Breast epithelium (tissue), 4 donors: ENCODE results near the gene RHOH. TPM values are rescaled to one million over a fixed set of nuclear protein-coding genes. Genes with fewer than 3 reads are reported as not detected.

Experiments
- DNase-seq, 2 donors: peaks; one replicate each; pipeline ENCODE4 v3.0.0-alpha.2; 2019; ENCODE audit warnings: low spot score in 2 of 2
- H3K27ac ChIP-seq, 2 donors: fragments of 200-600 bp; sonication (generic) in 1 of 2; one replicate each; pipeline ENCODE4 v1.5.1; 2016 to 2019; ENCODE audit warnings: mild to moderate bottlenecking in 1 of 2
- H3K27me3 ChIP-seq, 2 donors: fragments of 200-600 bp; sonication (generic) in 1 of 2; one replicate each; pipeline versions ENCODE4 v1.5.1 to v1.6.0; 2017 to 2019; ENCODE audit warnings: control low read depth in 1 of 2, mild to moderate bottlenecking in 1 of 2
- H3K36me3 ChIP-seq: fragments of 200-600 bp; one replicate; pipeline ENCODE4 v1.5.1; 2019
- H3K4me1 ChIP-seq, 2 donors: fragments of 200-600 bp; sonication (generic); one replicate each; pipeline ENCODE4 v1.5.1; 2016 to 2019; ENCODE audit warnings: control low read depth in 1 of 2
- H3K4me3 ChIP-seq, 3 donors: fragments of 200-600 bp; sonication (generic); 1 replicate in 2 of 3; 2 replicates in 1 of 3; pipeline ENCODE4 v1.5.1; 2016 to 2019; ENCODE audit warnings: mild to moderate bottlenecking in 3 of 3, moderate library complexity in 2 of 3
- H3K9me3 ChIP-seq, 2 donors: fragments of 200-600 bp; sonication (generic) in 1 of 2; one replicate each; pipeline ENCODE4 v1.5.1; 2016 to 2019; ENCODE audit warnings: control low read depth in 1 of 2
- POLR2A ChIP-seq: fragments of 450-650 bp; IDR thresholded peaks from one replicate; pipeline ENCODE4 v1.6.1; 2016; ENCODE audit warnings: antibody characterized with exemption, mild to moderate bottlenecking, moderate library complexity
- POLR2AphosphoS5 ChIP-seq, 3 donors: sonication (generic); formaldehyde crosslinking; IDR thresholded peaks; one replicate each; pipeline ENCODE4 v1.6.1; 2017; ENCODE audit warnings: antibody characterized with exemption in 3 of 3
- intact Hi-C: fragments of 100-400 bp; cut with DNase I; formaldehyde crosslinking; loops from one replicate; pipeline ENCODE4 v1.15.1; 2023; ENCODE audit warnings: low total_unique reads
- total RNA-seq, 3 donors: library from RNA; depleted of rRNA; stranded (reverse); fragments of >200 nt; gene quantifications; one replicate each; pipeline ENCODE4 v1.1.0, GENCODE V29; 2016
- TF ChIP-seq, protein P1 (sequence below), 3 donors: fragments of 450-650 bp; IDR thresholded peaks; one replicate each; pipeline ENCODE4 v1.5.1; 2016 to 2017; ENCODE audit warnings: antibody characterized with exemption in 3 of 3, mild to moderate bottlenecking in 3 of 3, moderate library complexity in 3 of 3

The RHOH gene
- total RNA-seq, 3 donors from 2014 or later, result 5.0 to 16.4 (median 9.7) TPM

- no peak overlapping the region for H3K27ac ChIP-seq
- no peaks in the 10 kb centered on the region for H3K4me1 ChIP-seq
- H3K9me3 ChIP-seq, result no peaks in the 10 kb centered on the region
- TF ChIP-seq, protein P1, sequence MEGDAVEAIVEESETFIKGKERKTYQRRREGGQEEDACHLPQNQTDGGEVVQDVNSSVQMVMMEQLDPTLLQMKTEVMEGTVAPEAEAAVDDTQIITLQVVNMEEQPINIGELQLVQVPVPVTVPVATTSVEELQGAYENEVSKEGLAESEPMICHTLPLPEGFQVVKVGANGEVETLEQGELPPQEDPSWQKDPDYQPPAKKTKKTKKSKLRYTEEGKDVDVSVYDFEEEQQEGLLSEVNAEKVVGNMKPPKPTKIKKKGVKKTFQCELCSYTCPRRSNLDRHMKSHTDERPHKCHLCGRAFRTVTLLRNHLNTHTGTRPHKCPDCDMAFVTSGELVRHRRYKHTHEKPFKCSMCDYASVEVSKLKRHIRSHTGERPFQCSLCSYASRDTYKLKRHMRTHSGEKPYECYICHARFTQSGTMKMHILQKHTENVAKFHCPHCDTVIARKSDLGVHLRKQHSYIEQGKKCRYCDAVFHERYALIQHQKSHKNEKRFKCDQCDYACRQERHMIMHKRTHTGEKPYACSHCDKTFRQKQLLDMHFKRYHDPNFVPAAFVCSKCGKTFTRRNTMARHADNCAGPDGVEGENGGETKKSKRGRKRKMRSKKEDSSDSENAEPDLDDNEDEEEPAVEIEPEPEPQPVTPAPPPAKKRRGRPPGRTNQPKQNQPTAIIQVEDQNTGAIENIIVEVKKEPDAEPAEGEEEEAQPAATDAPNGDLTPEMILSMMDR (IDR thresholded peaks at IDR 0.05), result no peak
- TF ChIP-seq POLR2A (no peak), POLR2AphosphoS5 (IDR thresholded peaks at IDR 0.05) (no peak)
- no peaks in the 10 kb centered on the region for H3K27me3 ChIP-seq
- DNase-seq, result no peak
- H3K4me3 ChIP-seq, result no peak overlapping the region
- intact Hi-C loops, result no loop called here
- H3K36me3 ChIP-seq, result no peaks in the 10 kb centered on the region
Measured at GRCh38 chr4:40234519-40235039, 37.7 kb downstream of the RHOH start.

DNA sequence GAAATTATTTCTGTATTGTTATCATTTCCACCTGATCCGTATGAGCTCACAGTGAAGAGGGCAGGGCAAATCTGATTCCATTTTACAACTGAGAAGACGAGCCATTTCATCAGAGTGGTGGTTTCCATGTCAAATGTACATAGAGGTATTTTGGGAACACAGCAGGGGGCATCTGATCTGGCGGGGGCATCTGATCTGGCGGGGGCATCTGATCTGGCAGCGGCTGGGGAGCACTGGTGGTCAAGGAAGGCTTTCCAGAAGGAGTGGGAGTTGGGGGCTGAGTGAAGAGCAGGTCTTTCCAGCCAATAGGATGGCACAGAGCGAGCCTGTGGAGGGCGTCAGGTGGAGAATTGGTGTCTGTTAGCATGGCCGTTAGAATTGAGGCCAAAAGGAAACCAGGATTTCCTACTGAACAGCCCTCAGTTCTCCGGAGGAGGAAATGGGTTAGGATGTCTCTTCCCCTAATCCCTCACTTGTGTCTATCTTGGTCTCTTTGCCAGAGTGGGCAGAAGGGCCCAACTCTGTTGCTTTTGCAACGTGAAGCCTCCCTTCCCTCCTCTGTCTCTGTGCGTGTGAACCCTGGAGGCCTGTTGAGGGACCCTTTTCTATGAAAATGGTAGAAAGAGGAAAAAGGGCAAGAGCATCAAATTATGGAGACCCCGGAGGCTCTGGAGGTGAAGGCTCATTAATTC, 41.3 kb downstream of the RHOH start:
- intact Hi-C loops, result no loop called here
- DNase-seq, result no peak
- no peak for TF ChIP-seq POLR2AphosphoS5 (IDR thresholded peaks at IDR 0.05)
- no peak for TF ChIP-seq POLR2A
- TF ChIP-seq, protein P1 (IDR thresholded peaks at IDR 0.05), result no peak
- H3K4me3 ChIP-seq, result no peak overlapping the region
- no peaks in the 10 kb centered on the region for H3K36me3 ChIP-seq
- no peak overlapping the region for H3K27ac ChIP-seq
- no peaks in the 10 kb centered on the region for H3K4me1 ChIP-seq
- no peaks in the 10 kb centered on the region for H3K9me3 ChIP-seq
- no peaks in the 10 kb centered on the region for H3K27me3 ChIP-seq

DNA sequence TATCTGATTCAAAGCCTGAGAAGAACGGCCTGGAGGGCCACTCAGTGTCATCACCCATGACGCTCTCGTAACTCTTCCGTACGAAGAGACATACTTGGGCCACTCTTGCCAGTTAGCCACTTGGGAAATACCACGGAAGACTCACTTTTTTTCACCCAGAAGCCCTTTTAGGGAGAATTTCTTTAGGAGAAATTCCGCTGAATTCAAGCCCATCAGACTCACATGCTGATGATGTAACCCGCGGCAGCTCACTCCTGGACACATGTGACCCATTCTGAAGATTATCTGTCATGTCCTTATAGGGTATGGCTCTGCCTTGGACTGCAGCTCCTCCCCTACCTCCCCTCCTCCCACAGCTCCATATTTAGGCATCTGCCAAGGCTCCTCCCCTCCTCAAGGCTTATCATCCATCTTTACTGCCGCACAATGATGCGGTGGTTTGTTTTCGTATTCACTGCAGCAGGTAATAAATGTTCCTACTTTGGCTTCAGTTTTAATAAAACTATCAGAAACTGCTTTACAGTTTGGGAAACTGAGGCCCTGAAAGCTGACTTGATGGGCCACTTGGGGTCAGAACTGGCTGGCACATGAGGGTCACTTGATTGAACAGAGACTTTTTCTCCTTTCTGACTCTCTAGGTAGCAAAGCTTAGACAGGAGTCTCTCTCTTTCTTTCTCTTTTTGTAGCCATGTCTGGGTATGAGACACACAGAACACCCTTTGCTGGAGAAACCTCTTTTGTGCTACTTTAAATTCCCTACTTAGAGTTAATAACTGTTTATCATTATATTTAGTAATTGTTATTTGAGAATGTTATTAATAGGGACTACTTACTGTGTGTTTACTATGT, 42.1 kb downstream of the RHOH start:
- intact Hi-C loops, result no loop called here
- Histone ChIP-seq H3K4me3 (no peak overlapping the region), H3K4me1 (no peaks in the 10 kb centered on the region), H3K9me3 (no peaks in the 10 kb centered on the region), H3K27ac (no peak overlapping the region), H3K27me3 (no peaks in the 10 kb centered on the region), H3K36me3 (no peaks in the 10 kb centered on the region)
- no peak for DNase-seq
- TF ChIP-seq, protein P1 (IDR thresholded peaks at IDR 0.05), result no peak
- TF ChIP-seq POLR2A, result no peak
- no peak for TF ChIP-seq POLR2AphosphoS5 (IDR thresholded peaks at IDR 0.05)

GRCh38 chr4:40240040-40240653, 43.3 kb downstream of the RHOH start:
- Histone ChIP-seq H3K4me1 (no peaks in the 10 kb centered on the region), H3K27me3 (no peaks in the 10 kb centered on the region), H3K4me3 (no peak overlapping the region), H3K36me3 (no peaks in the 10 kb centered on the region), H3K9me3 (no peaks in the 10 kb centered on the region), H3K27ac (no peak overlapping the region)
- no peak for TF ChIP-seq POLR2A
- no peak for TF ChIP-seq POLR2AphosphoS5 (IDR thresholded peaks at IDR 0.05)
- TF ChIP-seq, protein P1 (IDR thresholded peaks at IDR 0.05), result no peak
- intact Hi-C loops, result no loop called here
- no peak for DNase-seq
